Endothelial cell of umbilical vein (primary cell): ENCODE data around the gene PTPN6.

Source experiments
- CTCF ChIP-seq, 2 donors: IDR thresholded peaks; 1 replicate in 1 of 2; 2 replicates in 1 of 2; pipeline ENCODE4 v1.5.1; 2011; ENCODE audit warnings: low read length in 2 of 2, mild to moderate bottlenecking in 2 of 2, moderate library complexity in 2 of 2, control low read depth in 1 of 2, inconsistent platforms in 1 of 2, low read depth in 1 of 2; ENCODE audit not compliant: insufficient read depth in 1 of 2; ENCODE audit errors: extremely low read depth in 1 of 2
- EZH2 ChIP-seq: IDR thresholded peaks from 2 replicates; pipeline ENCODE4 v1.6.1; 2012; ENCODE audit warnings: borderline replicate concordance, low read depth, mild to moderate bottlenecking, moderate library complexity, low read length, inconsistent platforms; ENCODE audit not compliant: severe bottlenecking
- FOS ChIP-seq: IDR thresholded peaks from 2 replicates; pipeline ENCODE4 v1.6.1; 2011; ENCODE audit warnings: mild to moderate bottlenecking, low read length, moderate library complexity, borderline replicate concordance; ENCODE audit not compliant: insufficient read depth
- POLR2A ChIP-seq: IDR thresholded peaks from 2 replicates; pipeline ENCODE4 v1.6.1; 2012; ENCODE audit warnings: low read depth, mild to moderate bottlenecking, control low read depth, low read length

- TF ChIP-seq POLR2A, result peak; percentile 100
- no peak for TF ChIP-seq CTCF (IDR thresholded peaks at IDR 0.05; ENCODE audit: extremely low read depth in 1 of 2, insufficient read depth in 1 of 2, low read depth in 1 of 2, low read length in 2 of 2)
- no peak for TF ChIP-seq EZH2
- no peak for TF ChIP-seq FOS
Observed at GRCh38 chr12:6943722-6944380, 7.3 kb upstream of the PTPN6 start, which contains the start of the genes C12orf57 and RNU7-1.
